Breast epithelium (tissue), 3 donors: Measurements from ENCODE around the gene EFNA5.

Experiments used
- POLR2A ChIP-seq: fragments of 450-650 bp; IDR thresholded peaks from one replicate; pipeline ENCODE4 v1.6.1; 2016; ENCODE audit warnings: antibody characterized with exemption, mild to moderate bottlenecking, moderate library complexity
- TF ChIP-seq, protein P1 (sequence below), 3 donors: fragments of 450-650 bp; IDR thresholded peaks; one replicate each; pipeline ENCODE4 v1.5.1; 2016 to 2017; ENCODE audit warnings: antibody characterized with exemption in 3 of 3, mild to moderate bottlenecking in 3 of 3, moderate library complexity in 3 of 3

DNA sequence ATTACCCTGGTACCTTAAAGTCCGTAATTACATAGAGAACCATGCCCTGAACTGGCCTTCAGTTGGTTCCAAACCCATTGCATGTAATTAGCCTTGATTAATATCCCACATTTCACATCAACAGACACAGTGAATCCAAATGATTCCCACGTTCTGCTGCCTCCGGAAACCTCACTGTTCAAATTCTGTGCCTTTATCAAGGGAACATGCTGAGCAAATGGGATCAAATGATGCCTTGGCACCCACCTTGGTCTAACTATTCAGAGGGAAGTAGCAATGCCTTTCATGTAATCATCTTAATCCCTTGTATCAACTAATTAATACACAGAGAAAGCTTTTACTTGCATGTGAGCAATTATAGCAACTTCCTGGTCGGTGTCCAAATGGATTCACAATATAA is 100.6 kb downstream of the EFNA5 start:
- TF ChIP-seq POLR2A: no peak
- TF ChIP-seq, protein P1, sequence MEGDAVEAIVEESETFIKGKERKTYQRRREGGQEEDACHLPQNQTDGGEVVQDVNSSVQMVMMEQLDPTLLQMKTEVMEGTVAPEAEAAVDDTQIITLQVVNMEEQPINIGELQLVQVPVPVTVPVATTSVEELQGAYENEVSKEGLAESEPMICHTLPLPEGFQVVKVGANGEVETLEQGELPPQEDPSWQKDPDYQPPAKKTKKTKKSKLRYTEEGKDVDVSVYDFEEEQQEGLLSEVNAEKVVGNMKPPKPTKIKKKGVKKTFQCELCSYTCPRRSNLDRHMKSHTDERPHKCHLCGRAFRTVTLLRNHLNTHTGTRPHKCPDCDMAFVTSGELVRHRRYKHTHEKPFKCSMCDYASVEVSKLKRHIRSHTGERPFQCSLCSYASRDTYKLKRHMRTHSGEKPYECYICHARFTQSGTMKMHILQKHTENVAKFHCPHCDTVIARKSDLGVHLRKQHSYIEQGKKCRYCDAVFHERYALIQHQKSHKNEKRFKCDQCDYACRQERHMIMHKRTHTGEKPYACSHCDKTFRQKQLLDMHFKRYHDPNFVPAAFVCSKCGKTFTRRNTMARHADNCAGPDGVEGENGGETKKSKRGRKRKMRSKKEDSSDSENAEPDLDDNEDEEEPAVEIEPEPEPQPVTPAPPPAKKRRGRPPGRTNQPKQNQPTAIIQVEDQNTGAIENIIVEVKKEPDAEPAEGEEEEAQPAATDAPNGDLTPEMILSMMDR (IDR thresholded peaks at IDR 0.05): no peak
